T-helper 1 cell treated with Interleukin-12 subunit alpha and Interleukin-12 subunit beta and Interleukin-4 antibody, amounts not matched to agents 30 μg/mL and 1 μg/mL, for 36 hours (primary cell): Measurements from ENCODE around the gene TMEM92.

Experiments used
- H3K27ac Mint-ChIP-seq: one replicate; pipeline ENCODE4 v1.8.0; 2021; ENCODE audit warnings: mild to moderate bottlenecking, mixed read lengths
- H3K27me3 Mint-ChIP-seq: one replicate; pipeline ENCODE4 v1.8.0; 2021; ENCODE audit warnings: low read depth, mixed read lengths
- H3K36me3 Mint-ChIP-seq: one replicate; pipeline ENCODE4 v1.8.0; 2021; ENCODE audit warnings: low read depth, mixed read lengths
- H3K4me1 Mint-ChIP-seq: one replicate; pipeline ENCODE4 v1.8.0; 2021; ENCODE audit warnings: low read depth, mixed read lengths
- H3K4me3 Mint-ChIP-seq: one replicate; pipeline ENCODE4 v1.8.0; 2021; ENCODE audit warnings: mild to moderate bottlenecking, moderate library complexity, mixed read lengths
- H3K9me3 Mint-ChIP-seq: one replicate; pipeline ENCODE4 v1.8.0; 2021; ENCODE audit warnings: mixed read lengths

TMEM92 gene

DNA sequence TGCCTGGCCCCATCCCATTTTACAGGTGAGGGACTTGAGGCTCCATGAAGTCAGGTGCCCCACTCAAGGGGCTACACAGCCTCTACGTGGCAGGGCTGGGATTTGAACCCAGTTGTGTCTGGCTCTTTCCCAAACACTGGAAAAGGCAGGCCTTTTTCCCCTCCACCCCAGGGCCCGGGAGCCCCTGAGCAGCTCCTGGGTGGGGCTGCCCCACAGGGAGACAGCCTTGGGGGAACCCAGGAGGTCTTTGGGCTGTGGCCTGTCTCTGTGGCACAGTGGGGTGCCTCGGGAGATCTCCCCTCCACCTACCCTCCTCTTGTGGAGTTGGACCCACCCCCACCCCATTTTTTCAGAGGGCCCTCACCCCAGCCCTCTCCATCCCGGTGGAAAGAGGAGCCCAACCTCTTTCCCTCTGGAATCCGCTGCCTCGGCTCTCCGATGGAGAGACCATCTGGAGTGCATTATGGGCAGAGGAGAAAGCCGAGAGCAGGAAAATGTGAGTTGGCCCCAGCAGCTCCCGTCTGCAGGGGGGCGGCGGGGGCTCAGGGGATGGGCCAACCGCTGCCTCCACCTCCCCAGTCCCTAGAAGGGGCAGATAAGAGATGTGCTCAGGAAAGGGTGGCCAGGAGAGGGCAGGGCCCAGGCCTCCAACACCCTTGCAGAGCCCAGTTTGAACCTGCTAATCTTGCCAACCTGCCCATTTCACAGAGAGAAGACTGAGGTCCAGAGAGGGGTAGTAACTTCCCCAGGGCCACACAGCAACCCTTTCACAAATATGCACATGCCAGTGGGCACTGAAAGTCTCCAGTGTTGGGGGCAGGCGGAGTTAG lies 15.4 kb upstream of the TMEM92 start:
- Mint-ChIP-seq H3K4me1 (no peaks in the 10 kb centered on the region), H3K27ac (no peak overlapping the region), H3K27me3 (peaks cover 24% of the 10 kb centered on the region), H3K36me3 (no peaks in the 10 kb centered on the region), H3K4me3 (no peak overlapping the region), H3K9me3 (no peaks in the 10 kb centered on the region)

DNA sequence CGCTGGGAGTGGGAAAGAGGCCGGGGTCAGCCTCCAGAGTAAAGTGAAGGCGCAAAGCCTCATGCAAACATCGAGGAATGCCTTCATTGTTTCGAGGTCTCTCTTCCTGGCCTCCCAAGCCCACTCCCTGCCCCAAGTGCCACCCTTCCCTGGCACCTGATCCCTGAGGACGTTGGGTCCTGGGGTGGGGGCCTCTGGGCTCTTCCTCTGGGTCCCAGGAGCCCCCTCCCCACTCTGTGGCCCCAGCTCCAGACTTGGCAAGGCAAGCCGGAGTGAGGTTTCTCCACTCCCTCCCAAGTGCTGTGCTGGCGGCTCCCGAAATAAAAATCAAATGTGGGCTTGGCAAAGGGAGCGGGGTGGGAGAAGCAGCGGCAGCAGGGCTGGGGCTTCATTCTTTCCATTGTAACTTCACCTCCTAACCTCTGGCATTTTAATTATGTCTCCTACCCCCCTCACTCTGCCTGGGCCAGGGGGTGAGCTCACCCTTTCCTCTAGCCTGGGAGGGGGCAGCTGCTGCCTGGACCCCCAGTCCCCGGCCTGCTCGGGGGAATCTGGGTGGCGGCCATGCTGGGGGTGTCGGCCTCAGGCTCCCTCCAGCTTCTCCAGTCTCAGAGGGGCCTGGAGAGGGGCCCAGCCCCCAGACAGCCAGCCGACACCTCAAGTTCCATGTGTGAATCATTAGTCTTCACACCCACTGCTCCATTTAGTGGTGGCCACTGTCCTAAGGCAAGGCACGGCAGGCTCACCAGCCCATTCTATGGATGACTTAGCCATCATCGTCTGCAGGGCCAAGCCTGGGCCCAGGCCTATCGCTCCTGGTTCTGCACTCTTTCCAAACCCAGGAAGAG lies 14.6 kb upstream of the TMEM92 start:
- Mint-ChIP-seq H3K36me3 (no peaks in the 10 kb centered on the region), H3K9me3 (no peaks in the 10 kb centered on the region), H3K4me3 (no peak overlapping the region), H3K27ac (no peak overlapping the region), H3K4me1 (no peaks in the 10 kb centered on the region), H3K27me3 (peaks cover 24% of the 10 kb centered on the region)

DNA sequence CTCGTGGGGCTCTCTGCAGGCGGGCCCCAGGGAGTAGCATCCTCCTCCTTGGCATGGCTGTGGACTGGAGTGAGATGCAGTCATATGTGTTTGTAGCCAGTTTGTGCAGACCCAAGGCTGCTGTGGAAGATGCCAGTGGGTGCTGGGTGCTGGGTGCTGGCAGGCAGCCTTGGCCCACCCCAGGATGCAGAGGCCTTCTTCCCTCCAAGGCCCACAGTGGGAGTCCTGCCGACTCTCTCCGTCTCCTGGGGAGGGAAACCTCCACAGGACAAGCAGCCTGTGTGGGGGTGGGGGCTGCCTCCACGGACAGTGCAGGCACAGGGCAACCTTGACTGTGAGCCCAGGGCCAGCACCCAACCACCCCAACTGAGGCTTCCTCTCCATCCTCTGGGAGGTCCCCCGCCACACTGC lies 13.8 kb upstream of the TMEM92 start:
- H3K9me3 Mint-ChIP-seq: no peaks in the 10 kb centered on the region
- no peak overlapping the region for H3K4me3 Mint-ChIP-seq
- H3K27ac Mint-ChIP-seq: no peak overlapping the region
- no peaks in the 10 kb centered on the region for H3K4me1 Mint-ChIP-seq
- H3K36me3 Mint-ChIP-seq: no peaks in the 10 kb centered on the region
- peaks cover 18% of the 10 kb centered on the region for H3K27me3 Mint-ChIP-seq

DNA sequence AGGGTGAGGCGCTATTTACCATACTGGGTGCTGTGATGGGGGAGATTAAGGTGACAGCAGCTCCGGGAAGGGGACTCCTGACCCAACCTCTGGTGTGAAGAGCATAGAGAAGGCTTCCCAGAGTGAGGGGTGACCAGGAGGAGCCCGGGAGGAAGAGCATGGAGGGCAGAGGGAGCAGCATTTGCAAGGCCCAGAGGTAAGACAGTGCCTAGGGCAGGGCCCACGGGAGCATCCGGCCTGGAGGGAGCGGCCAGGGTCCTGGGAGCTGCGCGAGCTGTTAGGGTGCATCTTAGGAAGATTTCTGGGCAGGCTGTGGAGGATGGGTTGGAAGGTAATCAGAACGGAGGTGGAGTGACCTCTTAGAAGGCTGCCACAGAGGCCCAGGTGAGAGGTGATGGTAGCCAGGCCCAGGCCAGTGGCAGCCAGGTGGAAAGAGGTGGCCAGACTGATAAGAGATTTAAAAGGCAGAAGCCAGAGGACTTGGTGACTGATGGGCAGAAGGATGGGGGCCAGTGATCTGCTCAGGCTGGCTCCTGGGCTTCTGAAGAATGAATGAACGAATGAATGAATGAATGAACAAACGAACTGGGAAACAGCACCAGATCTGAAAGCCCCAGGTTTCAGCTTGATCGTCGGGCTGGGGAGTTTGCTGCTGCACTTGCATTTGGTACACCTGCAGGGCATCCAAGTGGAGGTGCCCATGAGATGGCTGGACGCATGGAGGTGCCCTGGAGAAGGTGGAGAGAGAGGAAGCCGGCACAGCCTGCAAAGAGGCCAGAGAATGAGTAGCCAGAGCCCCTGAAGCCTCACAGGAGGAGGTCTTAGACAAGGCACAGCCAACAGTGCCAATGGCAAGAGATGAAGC lies 13.0 kb upstream of the TMEM92 start:
- Mint-ChIP-seq H3K27ac (no peak overlapping the region), H3K27me3 (peaks cover 13% of the 10 kb centered on the region), H3K36me3 (no peaks in the 10 kb centered on the region), H3K9me3 (no peaks in the 10 kb centered on the region), H3K4me1 (no peaks in the 10 kb centered on the region), H3K4me3 (no peak overlapping the region)

DNA sequence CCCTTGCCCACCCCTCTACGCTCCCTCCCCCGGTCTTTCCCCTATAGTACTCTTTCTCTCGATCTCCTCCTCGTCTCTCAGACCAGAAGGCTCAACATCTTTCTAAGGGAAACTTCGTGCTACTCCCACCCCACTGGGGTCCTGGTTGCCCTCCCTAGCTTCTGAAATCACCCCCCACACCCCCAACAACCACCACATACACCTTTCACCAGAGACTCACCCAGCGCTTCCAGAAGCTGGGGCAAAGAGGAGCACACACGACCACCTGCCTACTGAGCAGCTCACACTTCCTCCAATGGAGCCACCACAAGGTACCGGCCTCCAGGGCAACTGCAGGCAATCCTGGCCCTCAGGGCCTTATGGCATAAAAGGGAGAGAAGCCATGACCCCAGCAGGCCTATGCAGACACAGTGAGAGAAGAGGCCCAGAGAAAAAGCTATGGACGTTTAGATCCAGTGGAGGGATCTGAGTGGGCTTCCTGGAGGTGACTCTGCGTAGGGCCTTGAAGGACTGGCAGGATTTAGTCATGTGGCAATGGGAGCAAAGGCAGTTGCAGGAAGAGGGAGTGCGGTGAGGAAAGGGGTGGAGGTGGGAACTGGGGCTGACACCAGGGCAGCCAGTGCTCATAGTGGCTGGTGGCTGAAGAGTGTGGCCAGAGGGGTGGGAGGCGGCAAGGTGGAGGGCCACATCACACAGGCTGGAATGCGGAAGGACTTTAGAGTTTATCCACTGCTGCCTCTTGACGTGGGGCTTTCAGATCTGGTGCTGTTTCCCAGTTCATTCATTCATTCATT lies 12.1 kb upstream of the TMEM92 start:
- Mint-ChIP-seq H3K4me3 (no peak overlapping the region), H3K4me1 (no peaks in the 10 kb centered on the region), H3K9me3 (no peaks in the 10 kb centered on the region), H3K27me3 (peaks cover 10% of the 10 kb centered on the region), H3K36me3 (no peaks in the 10 kb centered on the region), H3K27ac (no peak overlapping the region)

DNA sequence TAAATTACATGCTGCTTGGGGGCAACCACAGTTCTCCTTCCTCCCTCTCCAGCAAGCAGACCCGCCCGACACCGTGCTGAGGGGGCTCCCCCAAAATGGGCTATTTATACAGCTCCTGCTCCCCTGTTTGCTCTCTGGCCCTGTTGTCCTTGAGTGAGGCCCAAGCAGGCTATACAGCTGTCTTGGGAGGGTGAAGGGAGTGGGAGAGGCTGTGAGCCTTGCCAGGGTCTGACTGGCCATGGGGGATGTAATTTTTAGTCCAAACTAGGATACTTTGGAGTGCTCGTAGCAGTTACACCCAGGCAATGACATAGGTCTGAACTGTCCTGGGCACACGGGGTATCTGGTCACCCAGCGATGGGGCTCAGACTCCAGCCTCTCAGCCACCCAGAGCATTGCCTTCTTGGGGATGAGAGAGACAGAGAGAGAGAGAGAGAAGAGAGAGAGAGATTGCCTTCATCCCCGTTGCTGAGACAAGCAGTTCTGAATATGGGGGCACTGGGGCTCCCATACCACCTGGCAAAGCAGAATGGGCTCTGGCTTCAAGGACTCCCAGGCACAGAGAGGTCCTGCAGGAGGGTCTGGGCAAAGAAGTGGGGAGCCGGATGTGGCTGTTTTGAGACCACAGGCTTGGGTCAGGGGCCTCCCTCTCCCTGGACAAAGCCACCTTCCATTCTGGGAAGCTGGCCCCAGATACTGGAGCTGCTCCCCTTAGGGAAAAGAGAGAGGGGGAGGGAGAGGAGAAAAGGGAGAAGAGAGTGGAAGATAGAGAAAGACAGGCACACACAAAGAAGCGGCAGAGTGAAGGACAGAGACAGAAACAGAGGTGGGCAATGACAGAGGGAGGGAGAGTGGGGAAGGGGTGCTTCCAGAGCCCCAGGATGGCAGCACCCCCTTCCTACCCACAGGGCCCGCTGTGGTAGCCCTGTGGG lies 10.7 kb upstream of the TMEM92 start:
- no peak overlapping the region for H3K27ac Mint-ChIP-seq
- H3K4me3 Mint-ChIP-seq: no peak overlapping the region
- peaks cover 10% of the 10 kb centered on the region for H3K27me3 Mint-ChIP-seq
- H3K36me3 Mint-ChIP-seq: no peaks in the 10 kb centered on the region
- no peaks in the 10 kb centered on the region for H3K4me1 Mint-ChIP-seq
- no peaks in the 10 kb centered on the region for H3K9me3 Mint-ChIP-seq

DNA sequence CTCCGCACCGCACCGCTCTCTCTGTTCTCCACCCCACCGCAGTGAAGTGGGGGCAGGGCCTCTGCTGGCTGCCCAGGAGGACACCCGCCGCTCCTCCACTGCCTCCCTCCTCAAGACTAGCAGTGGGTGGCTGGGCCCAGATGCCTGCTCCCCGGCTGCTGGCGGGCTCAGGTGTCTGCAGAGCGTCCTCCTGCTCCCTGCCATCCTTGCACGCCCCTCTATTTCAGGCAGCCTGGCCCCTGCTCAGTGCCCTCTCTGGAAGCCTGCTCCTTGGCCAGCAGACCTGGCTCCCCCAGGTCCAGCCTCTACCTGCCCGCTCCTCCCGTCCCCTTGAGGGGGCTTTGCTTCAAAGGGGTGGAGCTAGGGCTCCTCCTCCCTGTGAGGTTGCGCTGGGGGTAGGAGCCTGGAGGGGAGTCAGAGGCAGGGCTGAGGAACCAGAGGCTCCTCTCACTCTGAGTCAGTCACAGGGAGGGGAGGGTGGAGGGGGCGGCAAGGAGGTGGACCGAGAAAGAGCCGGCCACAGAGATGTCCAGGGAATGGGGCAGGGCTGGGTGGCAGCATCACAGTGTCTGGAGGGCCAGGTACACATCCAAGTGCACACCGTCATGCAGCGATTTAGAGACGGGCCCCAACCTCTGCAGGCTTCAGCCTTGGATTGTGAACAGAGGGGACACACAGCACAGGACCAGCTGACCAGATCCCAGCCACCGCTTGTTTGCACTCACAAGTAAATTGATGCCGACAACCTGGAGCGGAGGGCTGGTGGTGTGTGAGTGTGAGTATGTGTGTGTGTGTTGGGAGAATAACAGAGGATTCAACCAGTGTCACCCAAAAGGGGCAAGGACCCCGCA lies 9.8 kb upstream of the TMEM92 start:
- no peak overlapping the region for H3K4me3 Mint-ChIP-seq

DNA sequence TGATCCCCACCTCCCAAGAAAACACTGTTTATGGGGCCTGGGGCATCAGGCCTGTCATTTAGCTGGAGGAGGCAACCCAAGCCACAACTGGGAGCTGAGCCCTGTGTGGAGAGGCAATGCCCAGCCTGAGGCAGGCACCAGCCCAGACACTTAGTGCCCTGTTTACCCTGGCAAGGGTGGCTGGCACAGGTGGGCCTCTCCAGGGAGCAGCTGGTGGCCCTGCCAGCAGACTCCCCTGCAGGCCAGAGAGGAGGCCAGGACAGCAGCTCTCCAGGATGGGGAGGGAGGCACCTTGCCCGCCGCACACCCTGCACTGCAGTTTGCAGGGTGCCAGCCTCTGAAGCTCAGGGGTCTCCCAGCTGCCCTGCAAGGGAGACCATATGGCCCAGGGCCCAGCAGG lies 9.1 kb upstream of the TMEM92 start:
- Mint-ChIP-seq H3K4me1 (no peaks in the 10 kb centered on the region), H3K36me3 (no peaks in the 10 kb centered on the region), H3K27ac (no peak overlapping the region), H3K9me3 (no peaks in the 10 kb centered on the region), H3K27me3 (peaks cover 10% of the 10 kb centered on the region), H3K4me3 (no peak overlapping the region)

More for the DNA sequence above, 9.8 kb upstream of the TMEM92 start:
- peaks cover 10% of the 10 kb centered on the region for H3K27me3 Mint-ChIP-seq
- no peak overlapping the region for H3K27ac Mint-ChIP-seq
- no peaks in the 10 kb centered on the region for H3K36me3 Mint-ChIP-seq
- no peaks in the 10 kb centered on the region for H3K9me3 Mint-ChIP-seq
- no peaks in the 10 kb centered on the region for H3K4me1 Mint-ChIP-seq

DNA sequence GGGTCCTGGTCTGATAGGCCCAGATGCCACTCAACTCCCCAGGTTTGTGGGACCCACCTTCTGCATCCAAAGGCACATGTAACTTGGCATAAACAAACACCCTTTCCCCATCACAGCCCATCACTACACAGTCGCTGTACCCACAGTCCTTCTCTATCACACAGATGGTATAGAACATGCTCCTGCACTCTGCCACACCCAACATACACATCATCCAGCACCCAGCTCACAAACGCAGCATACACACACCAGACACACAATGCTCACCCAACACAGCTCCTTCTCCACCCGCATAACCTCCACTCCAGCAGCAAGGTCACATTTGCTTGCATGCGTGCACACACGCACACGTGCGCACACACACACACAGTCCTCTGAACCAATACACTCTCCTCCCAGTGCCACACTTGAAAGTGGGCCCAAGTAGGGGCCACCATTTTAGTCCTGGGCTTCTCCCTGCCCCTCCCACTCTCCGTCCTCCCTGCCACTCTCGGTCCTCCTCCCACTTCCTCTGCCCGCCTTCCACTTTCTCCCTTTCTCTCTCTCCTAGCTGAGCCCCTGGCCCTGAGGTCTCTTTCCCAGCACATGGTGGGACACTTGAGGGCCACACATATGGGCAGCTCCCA lies 8.5 kb upstream of the TMEM92 start:
- no peak overlapping the region for H3K4me3 Mint-ChIP-seq
- H3K27me3 Mint-ChIP-seq: peaks cover 10% of the 10 kb centered on the region
- H3K4me1 Mint-ChIP-seq: no peaks in the 10 kb centered on the region
- no peak overlapping the region for H3K27ac Mint-ChIP-seq
- H3K9me3 Mint-ChIP-seq: no peaks in the 10 kb centered on the region
- H3K36me3 Mint-ChIP-seq: no peaks in the 10 kb centered on the region

DNA sequence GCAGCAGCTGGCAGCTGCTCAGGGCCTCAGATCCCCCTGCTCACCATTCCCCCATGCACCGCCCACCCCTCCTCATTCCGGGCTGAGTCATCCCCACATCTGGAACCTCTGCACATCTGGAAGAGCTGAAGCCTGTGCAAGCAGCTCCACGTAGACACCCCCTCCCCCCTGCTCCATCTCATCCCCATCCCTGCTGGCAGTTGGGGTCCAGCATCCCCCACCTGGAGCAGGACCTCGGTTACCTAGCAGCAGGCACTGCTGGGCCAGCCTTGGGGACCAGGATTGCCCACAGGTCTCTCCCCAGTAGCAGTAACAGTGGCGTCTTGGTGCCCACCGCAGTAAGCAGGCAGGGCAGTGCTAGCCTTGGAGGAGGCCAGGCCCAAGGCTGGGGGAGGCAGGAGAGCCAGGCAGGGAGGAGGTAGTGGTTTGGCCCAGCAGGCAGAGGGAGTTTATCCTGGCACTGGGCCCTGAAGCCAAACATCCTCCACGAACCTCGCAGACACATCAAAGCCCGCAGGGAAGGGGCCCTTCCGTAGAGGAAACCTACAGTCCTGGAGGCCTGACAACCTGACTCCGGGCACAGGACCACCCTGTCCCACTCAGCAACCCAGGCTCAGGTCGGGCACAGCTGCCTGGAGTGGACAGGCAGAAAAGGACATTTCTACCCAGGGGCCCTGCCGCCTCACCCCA lies 7.7 kb upstream of the TMEM92 start:
- no peaks in the 10 kb centered on the region for H3K36me3 Mint-ChIP-seq
- no peaks in the 10 kb centered on the region for H3K4me1 Mint-ChIP-seq
- no peak overlapping the region for H3K4me3 Mint-ChIP-seq
- no peak overlapping the region for H3K27ac Mint-ChIP-seq
- H3K9me3 Mint-ChIP-seq: no peaks in the 10 kb centered on the region
- peaks cover 10% of the 10 kb centered on the region for H3K27me3 Mint-ChIP-seq

DNA sequence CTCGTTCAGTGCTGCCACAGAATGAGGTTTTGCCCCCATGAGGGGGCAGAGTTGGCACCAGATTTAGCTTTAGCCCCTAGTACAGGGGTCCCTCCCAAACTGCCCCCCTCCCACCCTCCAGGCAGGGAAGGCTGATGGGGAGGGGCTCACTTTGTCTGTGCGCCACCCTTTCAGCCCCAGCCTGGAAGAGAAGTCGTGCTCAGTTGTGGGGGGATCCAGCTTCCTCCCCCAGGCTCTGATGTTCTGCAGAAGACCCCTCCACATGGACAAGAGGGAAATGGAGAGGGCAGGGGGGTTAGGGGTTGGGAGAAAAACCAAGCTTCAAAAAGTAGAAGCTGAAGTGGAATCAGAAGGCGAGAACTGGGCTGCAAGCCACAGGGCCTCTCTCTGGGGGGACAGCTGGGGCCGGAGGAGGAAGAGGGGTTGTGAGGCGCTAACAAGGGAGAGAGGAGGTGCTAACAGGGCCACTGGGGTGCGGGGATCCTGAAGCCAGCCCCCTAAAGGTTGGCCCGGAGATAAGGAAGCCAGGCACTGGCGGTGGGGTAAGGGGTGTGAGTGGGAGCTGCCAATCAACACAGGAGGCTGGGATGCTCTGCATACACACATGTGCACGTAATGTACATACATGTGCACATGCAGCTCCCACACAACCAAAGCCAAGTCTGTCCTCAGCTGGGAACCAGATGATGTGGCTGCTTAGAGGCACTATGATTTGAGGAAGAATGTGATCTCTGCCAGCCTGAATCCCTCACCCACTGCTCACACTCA lies 7.0 kb upstream of the TMEM92 start:
- Mint-ChIP-seq H3K4me1 (no peaks in the 10 kb centered on the region), H3K27me3 (peaks cover 7% of the 10 kb centered on the region), H3K4me3 (no peak overlapping the region), H3K9me3 (no peaks in the 10 kb centered on the region), H3K27ac (no peak overlapping the region), H3K36me3 (no peaks in the 10 kb centered on the region)
